ENCODE data around the gene TULP4.
"Not testable (repeated sequence)": the region's sequence is repeated elsewhere in the genome, so short reads cannot be mapped to it uniquely, and the experiment has no call there.

TULP4 gene

DNA sequence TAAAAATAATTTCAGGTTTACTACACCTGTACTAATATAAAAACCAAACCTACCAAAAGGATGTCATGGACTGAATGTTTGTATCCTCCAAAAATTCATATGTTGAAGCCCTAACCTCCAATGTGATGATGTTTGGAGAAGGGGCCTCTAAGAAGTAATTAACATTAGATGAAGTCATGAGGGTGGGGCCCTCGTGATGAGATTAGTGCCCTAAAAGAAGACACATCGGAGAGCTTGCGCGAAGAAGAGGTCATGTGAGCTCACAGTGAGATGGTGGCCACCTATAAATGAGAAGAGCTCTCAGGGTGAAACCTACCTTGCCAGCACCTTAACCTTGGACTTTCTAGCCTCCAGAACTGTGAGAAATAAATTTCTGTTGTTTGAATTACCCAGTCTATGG lies 20.8 kb downstream of the TULP4 start:
- POLR2A ChIA-PET: no interaction called here
- no peak for DNase-seq (ENCODE audit: extremely low spot score)
- CTCF ChIA-PET: interaction anchor here (1.2 to 1.3 kb wide), 3 partner anchors 10 to 112 kb away, joined by 5 to 6 read pairs (median 5); no protein-coding TSS in a partner anchor
- TF ChIP-seq CTCF (IDR thresholded peaks at IDR 0.05; ENCODE audit: control extremely low read depth, extremely low read depth, low read depth, missing control alignments): no peak

DNA sequence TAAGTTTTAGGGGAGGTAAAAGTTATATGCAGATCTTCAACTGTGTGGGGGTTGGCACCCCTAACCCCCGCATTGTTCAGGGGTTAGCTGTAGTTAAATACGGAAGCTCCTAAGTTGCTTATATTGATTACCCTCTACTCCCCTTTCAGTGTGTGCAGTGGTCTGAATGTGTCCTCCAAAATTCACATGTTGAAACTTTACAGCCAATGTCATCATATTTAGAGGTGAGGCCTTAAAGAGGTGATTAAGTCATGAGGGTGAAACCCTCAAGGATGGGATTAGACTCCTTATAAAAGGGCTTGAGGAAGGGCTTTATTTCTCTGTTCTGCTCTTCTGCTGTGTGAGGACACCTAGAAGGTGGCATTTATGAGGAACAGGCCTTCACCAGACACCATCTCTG lies 22.3 kb downstream of the TULP4 start:
- POLR2A ChIA-PET: no interaction called here
- TF ChIP-seq CTCF (IDR thresholded peaks at IDR 0.05; ENCODE audit: control extremely low read depth, extremely low read depth, low read depth, missing control alignments): no peak
- no peak for DNase-seq (ENCODE audit: extremely low spot score)
- CTCF ChIA-PET: interaction anchor here (1.1 kb wide), 1 partner anchor 9 kb away, joined by 3 read pairs; no protein-coding TSS in a partner anchor

GRCh38 chr6:158337332-158337731 lies 25.1 kb downstream of the TULP4 start:
- no peak for DNase-seq (ENCODE audit: extremely low spot score)
- CTCF ChIA-PET: interaction anchor here (1.4 kb wide), 1 partner anchor 18 kb away, joined by 3 read pairs; no protein-coding TSS in a partner anchor
- POLR2A ChIA-PET: no interaction called here

DNA sequence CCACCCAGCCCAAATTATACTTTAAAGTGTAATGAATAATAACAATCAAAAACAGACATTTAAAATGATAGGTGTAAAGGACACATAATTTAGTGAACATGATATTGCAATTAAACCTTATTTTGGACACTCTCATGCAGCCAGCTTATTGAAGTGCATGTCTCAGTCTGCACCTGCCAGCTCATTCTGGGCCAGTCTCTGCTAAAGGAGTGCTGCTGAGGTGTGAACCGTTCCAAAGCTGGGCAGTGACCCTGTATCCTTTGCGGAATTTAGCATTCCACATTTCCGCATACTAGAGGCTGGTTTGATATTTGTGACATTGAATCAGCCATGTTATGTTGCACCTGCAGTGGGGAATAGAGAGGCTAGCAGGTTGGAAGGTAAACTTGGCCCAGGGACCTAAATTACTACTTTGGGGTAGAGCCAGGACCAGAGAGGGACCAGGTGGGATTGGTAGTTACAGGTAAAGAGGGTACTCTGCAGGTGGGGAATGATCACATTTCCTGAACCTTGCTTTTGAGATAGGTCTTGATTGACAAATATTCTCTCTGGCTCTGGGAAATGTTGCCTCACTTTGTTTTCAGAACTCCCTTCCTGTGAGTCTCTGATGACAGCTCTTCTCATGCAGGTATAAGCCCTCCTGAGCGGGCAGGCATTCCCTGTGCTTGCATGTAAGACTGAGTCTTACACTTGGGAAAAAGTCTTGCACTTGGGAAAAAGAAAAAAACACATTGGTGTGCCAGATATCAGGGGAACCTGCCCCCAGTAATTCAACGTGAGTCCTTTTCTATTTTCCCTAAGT lies 26.2 kb downstream of the TULP4 start:
- TF ChIP-seq CTCF (IDR thresholded peaks at IDR 0.05; ENCODE audit: control extremely low read depth, extremely low read depth, low read depth, missing control alignments): no peak

More at GRCh38 chr6:158337332-158337731, 25.1 kb downstream of the TULP4 start:
- TF ChIP-seq CTCF (IDR thresholded peaks at IDR 0.05; ENCODE audit: control extremely low read depth, extremely low read depth, low read depth, missing control alignments): no peak

GRCh38 chr6:158339197-158339596 lies 26.9 kb downstream of the TULP4 start:
- DNase-seq (ENCODE audit: extremely low spot score); POLR2A ChIA-PET: not testable (repeated sequence)
- CTCF ChIA-PET: interaction anchor here (0.9 kb wide), 1 partner anchor 18 kb away, joined by 4 read pairs; no protein-coding TSS in a partner anchor

More for the DNA sequence above, 26.2 kb downstream of the TULP4 start:
- ChIA-PET POLR2A (no interaction called here), CTCF (no interaction called here)
- no peak for DNase-seq (ENCODE audit: extremely low spot score)

DNA sequence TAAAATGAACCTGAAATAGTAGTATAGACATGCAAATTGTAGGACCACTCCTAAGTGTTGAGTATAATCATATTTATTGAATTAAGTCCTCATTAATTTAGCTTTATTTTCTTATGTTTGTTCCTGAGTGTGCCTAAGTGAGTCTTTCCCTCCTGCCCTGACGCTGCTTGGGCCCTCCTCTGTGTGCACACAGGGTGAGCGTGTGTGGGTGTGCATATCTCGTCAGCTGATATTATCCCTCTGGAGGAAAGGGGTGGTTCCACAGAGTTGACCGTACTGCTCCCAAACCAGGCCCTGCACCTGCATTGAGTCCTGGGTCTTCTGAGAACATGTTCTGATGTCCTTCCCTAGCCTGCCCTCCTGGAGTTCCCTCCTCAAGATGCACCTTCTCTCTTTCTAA lies 28.0 kb downstream of the TULP4 start:
- DNase-seq (ENCODE audit: extremely low spot score): no peak
- no peak for TF ChIP-seq CTCF (IDR thresholded peaks at IDR 0.05; ENCODE audit: control extremely low read depth, extremely low read depth, low read depth, missing control alignments)
- POLR2A ChIA-PET: no interaction called here
- CTCF ChIA-PET: interaction anchor here (0.9 to 1.4 kb wide), 2 partner anchors 9 to 17 kb away, joined by 3 to 4 read pairs; no protein-coding TSS in a partner anchor

GRCh38 chr6:158344534-158344933 lies 32.3 kb downstream of the TULP4 start:
- POLR2A ChIA-PET: no interaction called here
- CTCF ChIA-PET: interaction anchor here (0.8 to 1.7 kb wide), 7 partner anchors 9 to 123 kb away, joined by 3 to 5 read pairs (median 3); no protein-coding TSS in a partner anchor
- TF ChIP-seq CTCF (IDR thresholded peaks at IDR 0.05; ENCODE audit: control extremely low read depth, extremely low read depth, low read depth, missing control alignments): no peak
- peak; percentile 26 for DNase-seq (ENCODE audit: extremely low spot score)

GRCh38 chr6:158345444-158345843 lies 33.2 kb downstream of the TULP4 start:
- DNase-seq (ENCODE audit: extremely low spot score); POLR2A ChIA-PET: not testable (repeated sequence)
- CTCF ChIA-PET: interaction anchor here (0.8 to 1.3 kb wide), 3 partner anchors 21 to 38 kb away, joined by 3 read pairs; no protein-coding TSS in a partner anchor

Data from GM10248 (cell line).